ENCODE data around the gene PITPNC1. TPM values are rescaled to one million over a fixed set of nuclear protein-coding genes. Genes with fewer than 3 reads are reported as not detected.
"Not testable (repeated sequence)": the region's sequence is repeated elsewhere in the genome, so short reads cannot be mapped to it uniquely, and the experiment has no call there.

The PITPNC1 gene
- total RNA-seq, 1 experiment from 2014 or later, result 23.6 TPM

DNA sequence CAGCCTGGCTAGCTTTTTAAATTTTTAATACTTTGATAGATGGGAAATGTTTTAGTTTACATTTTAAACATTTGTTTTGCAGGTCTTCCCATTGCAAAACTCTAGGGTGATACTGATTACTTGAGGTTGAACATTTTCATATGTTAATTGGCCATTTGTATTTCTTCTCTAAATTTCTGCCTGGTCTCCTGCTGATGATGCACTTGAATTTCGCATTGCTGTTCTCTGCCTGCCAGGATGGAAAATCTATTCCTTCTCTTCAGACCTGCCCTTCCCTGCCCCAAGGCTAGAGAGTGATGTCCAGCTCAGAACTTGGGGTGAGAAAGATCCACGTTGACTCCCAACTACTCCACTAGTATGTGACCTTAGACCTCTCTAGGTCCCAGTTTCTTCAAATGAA is 134.7 kb downstream of the PITPNC1 start:
- DNase-seq (ENCODE audit: low read depth), result no peak

DNA sequence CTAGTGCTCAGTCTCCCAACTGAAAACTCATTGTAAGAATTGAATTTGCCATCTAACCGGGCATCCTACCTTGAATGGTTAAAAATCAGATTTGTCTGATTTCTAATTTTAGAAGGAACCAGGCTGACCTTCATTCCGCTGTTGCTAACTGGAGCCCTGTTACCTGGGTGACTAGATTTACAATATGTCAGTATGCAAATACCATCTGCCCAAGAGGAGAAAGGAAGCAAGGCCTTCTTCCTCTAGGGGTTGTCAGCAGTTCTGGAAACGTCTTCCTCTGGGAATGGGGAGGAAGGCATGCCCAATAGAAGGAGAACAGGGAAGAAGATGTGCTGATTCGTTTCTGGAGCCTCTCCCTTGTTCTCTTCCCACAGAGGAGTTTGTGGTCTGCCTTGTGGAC is 137.9 kb downstream of the PITPNC1 start:
- no peak for DNase-seq (ENCODE audit: low read depth)

DNA sequence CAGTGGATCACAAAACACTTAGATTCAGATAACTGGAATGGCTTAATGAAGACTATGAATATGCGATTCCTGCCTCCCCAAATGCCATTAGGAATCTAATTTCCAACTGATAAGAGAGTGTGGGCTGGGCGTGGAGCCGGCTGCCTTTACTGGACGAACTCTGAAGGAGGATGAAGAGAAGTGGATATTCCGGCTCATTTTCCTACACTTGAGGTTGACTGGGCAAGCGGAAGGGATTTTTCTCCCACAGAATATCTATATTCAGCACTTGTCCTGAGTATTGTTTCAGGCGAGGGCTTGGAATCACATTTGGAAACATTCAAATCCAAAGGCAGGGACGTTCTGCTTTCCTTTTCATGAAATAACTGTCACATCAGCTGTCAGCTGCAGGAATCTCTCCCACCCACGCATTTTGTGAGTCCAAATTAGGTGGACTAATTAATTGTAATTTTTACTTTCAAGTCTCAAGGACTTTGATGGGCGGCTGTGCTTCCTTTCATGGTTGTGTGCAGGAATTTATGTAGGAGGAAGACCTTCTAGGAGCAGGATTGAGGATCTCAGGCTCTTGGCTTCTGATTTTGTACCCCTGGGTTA is 138.5 kb downstream of the PITPNC1 start:
- DNase-seq (ENCODE audit: low read depth), result no peak

DNA sequence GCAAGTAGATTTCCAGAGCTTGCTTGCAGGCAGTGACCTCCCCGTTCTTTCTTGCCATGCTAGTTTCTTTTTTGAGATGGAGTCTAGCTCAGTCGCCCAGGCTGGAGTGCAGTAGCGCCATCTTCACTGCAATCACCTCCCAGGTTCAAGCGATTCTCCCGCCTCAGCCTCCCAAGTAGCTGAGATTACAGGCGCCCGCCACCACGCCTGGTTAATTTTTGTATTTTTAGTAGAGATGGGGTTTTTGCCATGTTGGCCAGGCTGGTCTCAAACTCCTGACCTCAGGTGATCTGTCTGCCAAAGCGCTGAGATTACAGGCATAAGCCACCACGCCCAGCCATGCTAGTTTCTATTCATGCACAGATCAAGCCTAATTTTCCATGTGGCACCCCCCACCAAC is 139.5 kb downstream of the PITPNC1 start:
- DNase-seq (ENCODE audit: low read depth), result not testable (repeated sequence)

DNA sequence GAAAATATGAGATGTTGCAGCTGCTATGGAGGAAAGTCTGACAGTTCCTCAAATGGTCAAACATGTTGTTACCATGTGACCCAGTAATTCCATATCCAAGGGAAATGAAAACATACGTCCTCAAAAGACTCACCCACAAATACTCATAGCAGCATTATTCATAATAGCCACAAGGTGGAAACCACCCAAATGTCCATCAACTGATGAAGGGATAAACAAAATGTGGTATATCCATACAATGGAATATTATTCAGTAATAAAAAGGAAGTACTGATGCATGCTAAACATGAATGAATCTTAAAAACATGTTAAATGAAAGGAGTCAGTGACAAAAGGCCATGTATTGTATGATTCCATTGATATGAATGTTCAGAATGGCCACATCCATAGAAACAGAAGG is 140.2 kb downstream of the PITPNC1 start:
- no peak for DNase-seq (ENCODE audit: low read depth)

DNA sequence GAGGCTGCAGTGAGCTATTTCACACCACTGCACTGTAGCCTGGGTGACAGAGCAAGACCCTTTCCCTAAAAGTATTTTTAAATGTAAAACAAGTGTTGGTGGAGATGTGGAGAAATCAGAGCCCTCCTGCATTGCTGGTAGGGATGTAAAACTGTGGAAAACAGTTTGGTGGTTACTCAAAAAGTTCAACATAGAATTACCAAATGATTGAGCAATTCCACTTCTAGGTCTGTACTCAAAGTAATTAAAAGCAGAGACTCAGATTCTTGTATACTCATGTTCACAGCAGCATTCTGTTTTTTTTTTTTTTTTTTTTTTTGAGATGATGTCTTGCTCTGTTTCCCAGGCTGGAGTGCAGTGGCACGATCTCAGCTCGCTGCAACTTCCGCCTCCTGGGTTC is 141.8 kb downstream of the PITPNC1 start:
- no peak for DNase-seq (ENCODE audit: low read depth)

DNA sequence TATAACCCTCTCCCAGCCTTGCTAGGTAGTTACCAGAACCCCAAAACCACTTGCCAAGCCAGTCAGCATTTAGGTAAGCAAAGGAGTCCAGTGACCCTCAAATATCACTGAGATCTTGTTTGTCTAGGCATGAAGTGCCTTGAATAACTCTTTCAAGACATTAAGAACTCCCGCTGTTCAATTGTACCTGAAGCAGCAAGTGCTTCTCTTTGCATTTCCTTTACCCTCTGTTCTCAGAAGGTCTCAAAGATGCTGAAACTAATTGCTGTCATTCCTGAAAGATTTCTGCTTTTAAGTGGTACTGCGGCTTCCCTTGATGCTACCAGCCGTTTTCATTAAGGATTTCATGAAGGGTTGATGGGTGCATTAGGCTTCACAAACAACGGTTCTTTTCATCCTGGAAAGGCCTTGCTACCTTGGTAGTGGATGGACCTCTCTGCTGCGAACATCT is 142.7 kb downstream of the PITPNC1 start:
- DNase-seq (ENCODE audit: low read depth), result no peak

DNA sequence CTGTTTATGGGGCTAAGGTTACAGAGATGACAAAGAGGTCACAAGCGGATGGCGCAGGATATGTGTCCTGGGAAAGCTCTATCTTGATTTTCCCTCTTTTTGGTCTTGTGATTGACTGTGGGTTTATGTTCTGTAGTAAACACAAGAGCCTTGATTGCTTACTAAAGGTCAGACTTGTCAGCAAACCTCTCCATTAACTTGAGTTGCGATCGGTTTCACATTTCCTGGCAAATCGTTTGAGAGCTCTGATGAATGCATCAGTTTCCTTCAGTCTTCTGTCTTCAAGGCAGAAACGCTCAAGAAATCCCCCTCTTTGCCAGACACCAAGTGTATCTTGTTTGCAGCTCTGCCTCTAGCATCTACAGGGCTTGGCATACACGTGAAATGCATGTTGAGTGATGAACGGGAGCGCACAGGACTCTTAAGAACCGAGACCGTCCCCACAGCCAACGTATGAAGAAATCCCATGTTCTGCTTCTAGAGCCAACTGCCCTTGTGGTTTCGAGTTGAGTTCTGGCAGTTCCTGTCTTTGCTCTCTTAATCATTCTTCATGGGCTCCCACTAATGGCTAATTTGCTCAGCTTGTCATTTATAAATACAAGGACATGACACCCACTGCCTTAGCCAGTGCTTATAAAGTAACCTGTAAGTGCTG is 143.3 kb downstream of the PITPNC1 start:
- peak; percentile 58 for DNase-seq (ENCODE audit: low read depth)

DNA sequence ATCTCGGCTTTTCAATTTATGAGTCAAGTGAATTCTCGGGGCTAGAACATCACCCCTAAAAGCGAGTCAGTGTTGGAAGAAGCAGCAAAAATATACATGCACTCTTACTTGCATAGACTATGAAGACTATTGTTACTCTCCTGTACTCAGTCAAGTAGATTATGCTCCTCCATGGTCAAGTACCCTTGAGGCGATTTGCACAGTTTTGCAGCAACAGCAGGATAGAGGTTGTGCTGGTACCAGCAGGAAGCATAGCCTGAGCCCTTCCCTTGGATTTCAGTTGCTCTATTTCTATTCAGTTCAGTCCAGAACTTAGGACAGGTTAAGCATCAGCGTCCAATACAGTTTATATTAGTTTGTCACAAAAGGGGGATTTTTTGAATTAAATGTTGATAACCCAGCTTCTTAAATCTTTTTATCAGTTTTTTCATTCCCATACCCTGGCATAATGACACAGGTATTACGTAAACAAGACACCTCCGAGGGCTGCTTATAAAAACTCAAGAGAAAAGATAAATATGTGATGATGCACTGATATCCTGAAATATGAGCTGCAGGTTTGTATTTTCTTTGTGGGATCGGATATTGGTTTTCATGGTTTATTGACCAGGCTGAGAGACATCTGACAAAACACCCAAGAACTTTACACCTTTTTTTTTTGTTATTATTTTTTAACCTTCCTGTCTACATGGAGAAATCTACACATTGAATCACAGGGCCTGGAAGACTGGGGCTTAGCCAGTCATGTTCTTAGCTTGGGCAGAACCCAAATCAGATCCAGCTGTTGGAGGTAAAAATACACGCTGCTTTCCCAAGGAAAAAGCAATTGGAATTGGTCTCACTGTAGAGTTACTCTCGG is 144.1 kb downstream of the PITPNC1 start:
- no peak for DNase-seq (ENCODE audit: low read depth)

DNA sequence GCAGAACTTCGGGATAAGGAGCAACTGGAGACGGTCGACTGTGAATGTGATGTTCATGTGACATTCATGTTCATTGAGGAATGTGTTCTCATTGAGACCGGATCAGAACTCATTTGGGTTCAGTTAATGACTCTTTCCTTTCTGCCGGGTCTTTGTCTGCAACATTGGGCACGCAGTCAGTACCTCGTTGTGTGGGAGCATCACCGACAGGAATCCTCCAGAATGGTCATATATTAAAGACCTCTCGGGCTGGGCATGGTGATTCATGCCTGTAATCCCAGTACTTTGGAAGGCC is 144.6 kb downstream of the PITPNC1 start:
- no peak for DNase-seq (ENCODE audit: low read depth)

DNA sequence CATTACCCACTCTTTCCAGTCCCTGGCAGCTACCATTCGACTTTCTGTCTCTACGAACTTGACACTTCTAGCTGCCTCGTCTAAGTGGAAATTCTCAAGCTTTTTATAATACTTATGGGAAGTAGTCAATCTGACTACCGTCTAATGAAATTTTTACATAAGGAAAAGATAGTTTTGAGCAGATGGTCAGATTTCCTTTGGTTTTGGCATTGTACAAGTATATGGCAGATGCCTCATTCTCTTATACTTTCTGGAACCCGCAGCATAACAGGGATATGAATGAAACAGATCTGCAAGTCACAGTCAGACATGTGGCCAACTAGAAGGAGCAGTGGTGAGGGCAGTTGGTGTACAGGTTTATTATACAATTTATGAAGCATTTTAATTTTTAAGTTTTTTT is 146.0 kb downstream of the PITPNC1 start:
- DNase-seq (ENCODE audit: low read depth), result no peak

DNA sequence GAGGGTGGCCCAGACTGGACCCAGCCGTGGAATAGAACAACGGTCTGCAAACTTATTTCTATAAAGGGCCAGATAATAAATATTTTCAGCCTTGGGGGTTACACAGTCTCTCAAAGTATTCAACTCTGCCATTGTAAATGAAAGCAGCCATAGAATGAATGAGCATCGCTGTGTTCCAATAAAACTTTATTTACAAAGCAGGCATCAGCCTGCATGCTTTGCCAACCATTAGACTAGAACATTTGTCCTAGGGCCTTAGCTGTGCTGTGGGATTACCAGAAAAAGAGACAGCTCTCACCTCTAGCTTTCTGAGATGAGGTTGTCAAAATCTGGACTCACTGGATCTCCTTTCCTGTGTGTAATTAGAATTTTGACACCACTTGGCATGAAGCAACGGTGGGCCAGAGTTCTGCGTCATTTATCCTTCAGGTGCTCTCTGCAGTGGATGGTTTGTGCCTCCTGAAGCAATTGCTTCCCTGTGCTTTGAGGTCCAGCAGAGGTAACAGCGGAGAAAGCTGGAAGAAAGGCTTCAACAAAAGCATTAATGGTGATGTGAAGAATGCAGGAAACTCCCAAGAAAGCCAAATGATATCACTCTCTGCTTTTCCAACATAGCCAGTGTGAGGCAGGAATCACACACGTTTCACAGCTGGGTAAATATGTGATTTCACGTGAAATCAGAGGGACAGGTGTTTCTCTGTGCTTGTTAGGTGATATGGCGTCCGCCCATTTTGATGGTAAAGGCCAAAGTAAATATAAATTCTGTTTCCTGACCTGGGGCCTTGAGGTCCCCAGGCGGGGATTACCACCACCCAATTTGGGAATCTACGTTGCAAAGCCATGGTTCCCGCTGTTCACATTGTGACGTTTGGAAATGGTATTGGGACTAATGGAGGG is 148.4 kb downstream of the PITPNC1 start:
- DNase-seq (ENCODE audit: low read depth), result no peak

DNA sequence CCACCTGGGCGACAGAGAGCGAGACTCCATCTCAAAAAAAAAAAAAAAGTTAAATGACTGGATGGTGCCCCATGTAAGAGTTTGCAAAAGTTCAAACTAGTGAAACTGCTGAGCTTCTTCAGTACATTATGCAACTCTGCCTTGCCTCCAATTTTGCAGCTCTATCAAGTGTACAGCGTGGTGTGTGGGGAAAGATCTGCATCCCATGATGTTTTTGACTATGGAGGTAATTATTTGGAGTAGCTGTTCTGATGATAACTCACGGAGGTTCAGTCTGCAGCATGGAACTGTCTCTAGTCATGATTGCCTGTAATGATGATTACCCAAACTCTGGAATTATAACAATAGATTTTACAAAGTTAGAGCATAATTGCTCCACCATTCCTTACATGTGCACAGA is 149.6 kb downstream of the PITPNC1 start:
- no peak for DNase-seq (ENCODE audit: low read depth)

DNA sequence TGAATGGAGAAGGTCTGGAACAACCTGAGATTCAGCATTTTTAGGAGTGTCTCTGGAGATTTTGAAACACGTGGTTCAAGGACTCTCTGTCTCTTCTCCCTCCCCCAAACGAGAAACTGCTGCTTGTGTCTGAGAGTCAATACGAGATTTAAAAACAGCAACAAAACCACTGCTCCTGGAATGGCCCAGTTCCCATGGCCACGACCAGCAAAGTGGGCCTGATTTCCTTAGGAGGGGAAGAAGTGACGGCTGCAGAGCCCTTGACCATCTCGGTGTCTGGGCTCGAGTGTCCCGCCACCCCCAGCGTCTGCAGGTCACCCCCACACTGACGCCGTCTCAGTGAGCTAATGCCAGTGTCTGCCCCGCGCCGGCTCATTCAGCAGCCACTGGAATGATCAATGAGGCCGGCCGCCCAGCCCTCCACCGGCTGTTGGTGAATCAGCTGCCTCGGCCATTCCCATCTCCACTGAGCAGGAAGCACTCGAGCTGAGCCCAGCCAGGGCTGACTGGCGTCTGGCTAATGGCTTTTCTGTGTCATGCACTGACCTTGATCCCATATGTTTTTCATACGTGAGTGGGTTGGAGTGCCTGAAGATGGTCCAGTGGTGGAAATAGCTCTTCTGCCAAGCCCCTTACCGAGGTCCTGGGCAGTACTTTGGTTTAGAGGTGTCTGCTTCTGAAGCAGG is 151.8 kb downstream of the PITPNC1 start:
- DNase-seq (ENCODE audit: low read depth), result peak; percentile 88

DNA sequence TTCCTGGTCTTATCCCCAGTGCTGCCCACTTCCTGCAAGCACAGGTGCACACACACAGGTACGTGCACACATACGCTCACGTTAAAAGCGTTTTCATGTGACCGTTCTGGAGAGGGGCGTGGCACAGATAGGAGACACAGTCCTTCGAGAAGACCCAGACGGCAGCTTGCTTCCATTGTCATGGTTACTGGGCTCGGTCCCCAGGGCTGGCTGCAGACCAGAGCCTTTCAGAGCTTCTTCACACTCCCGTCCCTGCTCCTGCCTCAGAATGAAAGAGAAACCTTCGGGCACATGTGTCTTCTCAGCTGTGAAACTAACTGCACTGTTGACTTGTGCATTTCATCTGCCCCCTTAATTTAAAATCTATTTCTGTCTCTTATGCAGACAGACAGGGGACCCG is 154.2 kb downstream of the PITPNC1 start:
- no peak for DNase-seq (ENCODE audit: low read depth)

DNA sequence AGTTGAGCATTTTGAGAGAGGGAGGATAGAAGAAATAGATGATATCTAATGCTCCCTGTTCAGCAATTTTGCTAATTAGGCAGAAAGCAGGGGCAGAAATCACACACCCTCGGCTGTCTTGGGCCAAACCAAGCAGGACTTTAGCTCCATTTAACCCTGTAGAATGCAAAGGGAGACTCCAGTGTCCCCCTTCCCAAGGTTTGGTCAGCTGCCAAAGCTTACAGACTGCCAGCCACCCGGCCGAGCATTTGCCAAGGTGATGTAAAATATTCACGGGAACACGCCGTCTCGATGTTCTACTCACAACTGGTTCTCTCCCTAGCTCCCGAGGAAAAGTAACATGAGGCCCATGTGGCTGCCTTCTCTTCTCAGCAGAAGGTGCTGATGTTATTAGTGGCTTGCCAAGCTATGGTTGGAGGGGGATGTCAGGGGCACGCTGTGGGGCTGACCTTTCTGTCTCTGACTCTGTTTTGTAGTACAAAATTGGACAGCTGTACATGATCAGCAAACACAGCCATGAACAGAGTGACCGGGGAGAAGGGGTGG is 155.3 kb downstream of the PITPNC1 start:
- DNase-seq (ENCODE audit: low read depth), result no peak

DNA sequence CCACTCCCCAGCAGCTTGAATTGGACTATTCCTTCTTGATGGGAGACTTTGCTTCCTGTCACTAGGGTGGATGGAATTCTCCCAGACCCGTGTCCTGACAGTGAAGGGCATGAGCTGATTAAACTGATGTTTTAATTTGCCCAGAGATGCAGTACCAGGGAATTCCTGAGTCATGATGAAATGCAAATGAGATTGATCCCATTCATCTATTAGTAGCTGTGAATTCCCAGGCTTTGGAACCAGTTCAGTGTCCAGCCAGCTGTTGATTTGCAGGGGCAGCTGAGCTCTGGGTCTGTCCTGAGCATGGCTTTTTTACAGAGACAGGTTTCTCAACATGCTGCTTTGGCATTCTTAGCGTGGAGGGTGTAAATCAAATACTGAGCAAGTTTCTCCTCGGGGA is 157.9 kb downstream of the PITPNC1 start:
- DNase-seq (ENCODE audit: low read depth), result peak; percentile 16

DNA sequence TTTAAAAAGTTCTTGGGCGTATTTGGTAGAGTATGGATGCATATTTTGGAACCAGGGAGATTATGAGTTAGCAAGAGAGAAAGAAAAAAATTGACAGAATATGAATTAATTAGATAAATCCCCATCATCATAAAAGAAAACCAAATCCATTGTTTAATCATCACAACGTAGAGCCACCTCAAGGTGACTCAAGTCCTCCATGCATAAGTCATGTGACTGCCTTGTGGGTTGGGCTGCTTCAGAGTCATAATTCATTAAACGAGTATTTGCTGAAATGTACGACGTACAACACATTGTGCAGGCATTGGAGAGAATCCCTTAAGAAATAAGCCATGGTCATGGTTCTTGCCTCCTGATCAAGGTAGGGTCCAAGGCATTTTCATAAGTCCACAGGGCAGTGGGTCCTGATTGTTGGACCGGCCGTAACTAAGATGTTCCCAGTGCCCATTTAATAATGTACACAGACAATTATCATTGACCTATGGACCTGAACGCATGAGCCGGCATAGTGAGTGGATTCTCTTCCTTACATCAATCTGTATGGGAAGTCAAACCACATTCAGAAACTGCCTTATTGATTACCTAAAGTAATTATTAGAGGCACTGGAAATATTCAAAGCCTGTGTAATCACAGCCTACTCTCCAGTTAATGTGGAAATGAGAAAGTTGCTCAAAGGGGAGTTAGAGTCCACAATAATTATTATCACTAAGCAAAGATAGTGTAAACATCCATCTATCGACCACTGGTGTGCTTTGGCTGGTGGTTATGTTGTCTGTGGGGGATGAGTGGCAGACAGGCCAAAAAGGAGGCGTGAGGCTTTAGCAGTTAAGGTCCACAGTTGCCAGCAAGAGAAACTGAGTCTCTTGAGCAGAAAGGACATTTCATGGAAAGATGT is 165.4 kb downstream of the PITPNC1 start:
- DNase-seq (ENCODE audit: low read depth), result no peak

DNA sequence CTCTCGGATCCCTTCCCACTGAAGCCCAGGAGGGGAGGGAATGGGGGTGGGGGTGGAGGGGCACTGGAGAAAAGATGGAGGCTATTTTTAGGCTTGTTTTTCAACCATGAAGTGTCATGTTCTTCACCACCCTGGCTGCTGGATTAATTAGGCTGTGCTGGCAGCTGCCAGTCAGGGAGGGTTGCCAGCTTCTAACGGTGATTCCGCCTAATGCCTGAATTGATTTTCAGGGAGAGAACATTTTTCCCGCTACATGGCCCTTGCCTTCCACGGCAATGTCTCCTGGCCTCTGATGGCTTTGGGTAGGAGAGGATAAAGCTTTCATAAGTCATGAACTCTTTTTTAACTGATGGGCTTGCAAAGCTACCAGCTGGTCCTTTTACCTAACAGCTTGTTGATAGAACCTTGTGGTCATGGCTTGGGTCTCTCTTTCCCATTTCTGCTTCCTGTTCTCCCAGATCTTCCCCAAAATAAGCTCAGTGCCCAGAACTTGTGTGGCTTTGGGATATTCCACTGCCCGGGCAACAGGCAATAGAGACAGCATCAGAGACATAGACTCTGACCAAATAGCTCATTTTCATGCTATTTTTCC is 167.4 kb downstream of the PITPNC1 start:
- DNase-seq (ENCODE audit: low read depth), result no peak

Measured in RPMI7951 (cell line).